Left renal cortex interstitium (tissue), 4 donors: ENCODE results near the gene ANKRD45. TPM values are rescaled to one million over a fixed set of nuclear protein-coding genes. Genes with fewer than 3 reads are reported as not detected.
"Not testable (repeated sequence)": the region's sequence is repeated elsewhere in the genome, so short reads cannot be mapped to it uniquely, and the experiment has no call there.

Experiments
- DNase-seq, 4 donors: peaks; one replicate each; pipeline ENCODE4 v3.0.0-alpha.2; 2013; ENCODE audit warnings: low read depth in 4 of 4, low spot score in 2 of 4, missing footprints in 1 of 4
- polyA plus RNA-seq, 4 donors: library from polyadenylated mRNA; unstranded; fragments of 120-200 nt; gene quantifications; one replicate each; pipeline ENCODE4 v1.2.1, GENCODE V29; 2013; ENCODE audit not compliant: insufficient read length in 4 of 4

ANKRD45 gene
- polyA plus RNA-seq, 4 donors: 4.8 to 5.6 (median 5.3) TPM

DNA sequence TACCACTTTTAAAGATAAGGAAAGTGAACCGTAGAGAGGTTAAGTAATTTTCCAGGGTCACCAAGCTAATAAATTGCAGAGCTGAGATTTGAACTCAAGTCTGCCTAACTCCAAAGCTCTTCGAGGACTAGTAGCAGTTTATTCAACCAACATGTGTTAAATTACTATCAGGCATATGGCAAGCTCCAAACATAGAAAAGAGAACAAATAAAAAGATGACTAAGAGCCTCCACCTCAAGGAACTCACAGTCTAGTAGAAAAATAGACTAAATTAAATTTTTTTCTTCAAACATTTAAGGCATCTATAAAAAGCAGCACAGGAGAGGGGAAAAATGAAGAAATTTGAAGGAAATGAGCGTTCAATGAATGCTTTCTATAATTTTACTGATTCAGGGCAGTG lies 89.0 kb downstream of the ANKRD45 start:
- DNase-seq: no peak

DNA sequence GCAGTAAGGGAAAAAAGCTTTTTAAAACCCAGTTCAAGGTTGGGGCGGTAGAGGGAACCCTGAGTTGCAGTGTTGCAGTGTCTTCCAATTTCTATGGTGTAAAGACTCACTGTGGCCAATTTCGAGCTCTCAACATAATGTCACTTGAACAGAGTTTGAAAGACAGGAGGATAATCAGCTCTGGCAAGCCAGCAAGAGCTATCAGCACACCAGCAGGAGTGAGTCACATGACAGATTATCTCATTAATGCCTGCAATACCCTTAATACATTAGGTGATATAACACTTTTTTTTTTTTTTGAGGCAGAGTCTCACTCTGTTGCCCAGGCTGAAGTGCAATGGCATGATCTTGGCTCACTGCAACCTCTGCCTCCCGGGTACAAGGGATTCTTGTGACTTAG lies 89.6 kb downstream of the ANKRD45 start:
- DNase-seq: no peak

DNA sequence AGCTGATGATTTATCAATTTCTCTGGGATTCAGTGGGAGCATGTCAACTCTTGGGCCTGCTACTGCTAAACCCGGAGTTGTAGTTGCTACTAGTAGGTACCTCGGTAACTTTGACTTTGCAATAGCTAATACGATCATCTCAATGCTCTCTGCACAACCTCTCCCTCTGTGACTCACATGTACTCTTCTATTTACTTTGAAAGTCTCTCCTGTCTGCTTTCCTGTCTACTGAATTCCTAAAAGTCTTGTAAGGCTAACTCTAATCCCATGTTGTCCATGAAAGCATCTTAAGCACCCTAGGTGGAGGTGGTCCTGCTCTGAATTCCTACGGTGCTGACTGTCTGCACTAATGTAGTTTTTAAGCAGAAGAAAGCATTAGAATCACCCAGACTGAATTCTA lies 96.1 kb downstream of the ANKRD45 start:
- no peak for DNase-seq

DNA sequence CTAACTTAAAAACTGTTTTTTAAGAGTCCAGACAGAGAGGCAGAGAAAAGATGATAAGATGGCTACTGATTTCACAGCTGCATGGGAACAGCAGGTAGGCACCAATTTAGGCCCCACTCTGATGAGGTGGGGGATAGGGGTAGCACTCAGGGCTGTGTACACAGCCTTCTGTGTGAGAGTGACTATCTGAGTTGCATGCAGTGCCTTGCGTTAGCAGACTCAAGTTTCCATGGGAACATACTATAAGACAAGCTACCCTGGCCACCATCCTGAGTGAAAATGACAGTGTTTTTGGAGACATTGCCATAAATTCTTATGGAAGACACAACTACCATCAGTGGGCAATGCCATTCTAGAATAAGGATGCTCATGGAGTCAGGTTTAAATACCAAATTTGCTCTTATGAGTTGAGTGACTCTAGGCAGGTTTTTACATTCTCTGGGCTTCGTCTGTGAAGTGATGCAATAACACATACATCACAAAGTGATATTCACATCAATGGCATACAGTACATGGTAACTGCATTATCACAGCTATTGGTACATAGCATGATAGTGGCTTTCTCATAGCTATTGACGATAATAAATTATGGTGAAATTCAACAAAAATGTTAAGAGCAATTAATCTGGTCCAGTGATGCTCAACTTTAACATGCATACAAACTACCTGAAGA lies 97.3 kb downstream of the ANKRD45 start:
- no peak for DNase-seq

DNA sequence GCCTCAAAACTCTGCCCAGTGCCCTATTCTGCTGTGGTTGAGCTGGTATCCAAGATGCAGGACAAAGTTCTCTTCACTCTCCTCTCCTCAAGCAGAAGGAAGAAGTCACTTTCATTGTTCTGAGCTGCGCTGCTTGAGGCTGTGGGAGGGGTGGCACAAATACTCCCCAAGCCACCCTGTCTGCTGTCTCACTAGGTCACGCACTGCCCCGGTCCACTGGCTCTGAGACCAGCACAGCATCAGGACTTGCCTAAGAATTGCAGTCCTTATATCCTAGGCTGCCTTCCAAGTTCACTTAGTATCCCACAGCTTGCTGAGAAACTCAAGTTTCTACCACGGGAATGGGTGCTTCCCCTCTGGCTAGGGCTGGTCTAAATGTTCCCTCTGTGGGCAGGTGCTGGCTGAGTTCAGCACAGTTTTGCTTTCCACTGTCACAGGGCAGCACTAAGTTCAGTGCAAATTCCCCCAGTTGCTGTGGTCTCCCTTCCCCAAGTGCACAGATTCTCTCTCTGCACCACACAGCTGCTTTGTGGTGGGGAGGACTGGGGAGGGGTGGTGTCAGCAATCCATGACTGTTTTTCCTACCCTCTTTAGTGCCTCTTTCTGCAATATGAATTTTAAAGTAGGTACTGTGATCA lies 99.2 kb downstream of the ANKRD45 start:
- no peak for DNase-seq

DNA sequence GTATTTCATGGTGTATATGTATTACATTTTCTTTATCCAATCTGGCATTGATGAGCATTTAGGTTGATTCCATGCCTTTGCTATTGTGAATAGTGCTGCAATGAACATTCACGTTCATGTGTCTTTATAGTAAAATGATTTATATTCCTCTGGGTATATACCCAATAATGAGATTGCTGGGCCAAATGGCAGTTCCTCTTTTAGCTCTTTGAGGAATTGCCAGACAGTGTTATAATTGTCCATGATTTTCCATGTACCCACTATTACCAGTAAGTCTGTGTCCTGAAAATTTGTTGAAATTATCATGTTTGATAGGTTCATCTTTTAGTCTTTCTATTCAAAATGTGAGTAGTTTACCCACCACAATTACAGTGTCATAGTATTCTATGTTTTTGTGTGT lies 101.2 kb downstream of the ANKRD45 start:
- no peak for DNase-seq

DNA sequence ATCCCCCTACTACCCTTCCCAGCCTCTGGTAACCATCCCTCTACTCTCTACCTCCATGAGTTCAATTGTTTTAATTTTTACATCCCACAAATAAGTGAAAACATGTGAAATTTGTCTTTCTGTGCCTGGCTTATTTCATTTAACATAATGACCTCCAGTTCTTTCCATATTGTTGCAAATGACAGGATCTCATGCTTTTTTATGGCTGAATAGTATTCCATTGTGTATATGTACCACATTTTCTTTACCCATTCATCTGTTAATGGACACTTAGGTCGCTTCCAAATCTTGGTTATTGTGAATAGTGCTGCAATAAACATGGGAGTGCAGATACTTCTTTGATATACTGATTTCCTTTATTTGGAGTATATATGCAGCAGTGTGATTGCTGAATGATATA lies 105.8 kb downstream of the ANKRD45 start:
- not testable (repeated sequence) for DNase-seq

DNA sequence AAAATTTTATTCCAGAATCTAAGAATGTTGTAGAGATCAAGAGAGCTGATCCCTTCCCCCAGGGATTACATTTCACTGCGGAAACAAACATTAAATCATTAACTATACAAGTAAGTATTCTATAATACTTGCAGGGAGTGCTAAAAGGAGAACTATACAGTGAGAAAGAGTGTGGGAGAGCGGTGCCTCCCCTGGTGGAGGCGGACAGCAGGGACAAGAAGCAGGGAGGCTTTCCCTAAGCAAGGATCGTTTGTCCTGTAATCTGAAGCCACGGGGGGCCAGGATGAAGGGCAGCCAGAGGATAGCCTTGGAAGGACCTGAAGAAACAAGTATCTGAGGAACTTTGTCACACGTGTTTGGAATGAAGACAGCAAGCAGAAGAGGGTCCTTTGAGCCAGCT lies 106.8 kb downstream of the ANKRD45 start:
- no peak for DNase-seq

DNA sequence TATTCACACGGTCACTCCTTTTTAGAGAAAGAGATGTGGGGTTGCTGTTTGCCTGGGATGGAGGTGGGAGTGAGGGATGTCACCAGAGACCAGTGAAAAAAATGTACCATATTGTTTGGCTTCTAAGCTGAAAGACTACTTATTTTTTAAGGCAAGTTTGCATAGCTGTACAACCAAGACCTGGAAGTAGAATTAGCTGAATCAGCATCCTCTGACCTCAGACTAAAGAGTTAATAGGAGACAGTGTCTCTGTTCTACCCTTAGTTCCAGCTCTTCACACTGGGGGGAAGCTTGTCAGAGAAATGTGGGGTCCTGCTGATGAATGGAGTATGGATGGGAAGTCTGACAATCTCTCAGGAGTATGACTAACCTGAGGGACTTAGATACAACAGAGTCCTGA lies 108.4 kb downstream of the ANKRD45 start:
- DNase-seq: no peak

DNA sequence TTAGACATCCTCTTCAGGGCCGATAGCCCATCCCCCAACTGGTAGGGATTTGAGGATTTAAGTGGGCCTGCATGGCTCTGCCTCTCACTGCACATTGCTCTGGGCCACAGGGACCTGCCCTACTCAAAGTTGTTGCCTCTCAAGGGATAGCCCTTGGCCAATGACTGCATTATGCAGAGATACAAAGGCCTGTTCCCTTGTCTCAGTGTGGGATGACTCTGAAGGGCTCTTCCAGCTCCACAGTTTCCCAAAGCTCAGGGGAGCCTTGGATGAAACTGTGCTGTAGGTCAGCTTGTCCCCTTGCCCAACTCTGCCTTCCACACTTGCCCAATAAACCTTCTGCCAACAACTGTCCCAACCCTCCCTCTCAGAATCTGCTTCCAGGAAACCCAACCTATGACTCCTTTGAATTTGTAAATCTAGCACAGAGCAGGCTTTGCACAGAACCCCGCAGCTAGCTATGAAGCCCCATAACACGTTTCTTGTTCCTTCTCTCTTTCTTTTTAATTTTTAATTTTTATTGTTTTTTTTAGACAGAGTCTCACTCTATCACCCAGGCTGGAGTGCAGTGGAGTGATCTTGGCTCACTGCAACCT lies 109.3 kb downstream of the ANKRD45 start:
- DNase-seq: no peak

Other genes starting within 250 kb of the ANKRD45 start
- 100 to 1,000 TPM; 313 to 359 (median 334) TPM for gene PRDX6, start 192.5 kb downstream of the ANKRD45 start, polyA plus RNA-seq
- under 1 TPM in 3 of 4 donors, not detected in 1; 0.18 to 0.52 (median 0.18) TPM for gene SLC9C2, start 66.8 kb downstream of the ANKRD45 start, polyA plus RNA-seq
- gene TEX50, start 34.5 kb downstream of the ANKRD45 start, polyA plus RNA-seq: not detected
- gene KLHL20, start 45.1 kb upstream of the ANKRD45 start, polyA plus RNA-seq: 10 to 100 TPM; 22.1 to 25.5 (median 24.4) TPM
- 10 to 100 TPM; 24.5 to 29.6 (median 26.3) TPM for gene DARS2, start 154.8 kb upstream of the ANKRD45 start, polyA plus RNA-seq
- 10 to 100 TPM; 10.6 to 12.2 (median 11.2) TPM for gene CENPL, start 155.0 kb upstream of the ANKRD45 start, polyA plus RNA-seq
- gene GAS5, start 198.1 kb upstream of the ANKRD45 start, polyA plus RNA-seq: 100 to 1,000 TPM; 520 to 711 (median 651) TPM
- 10 to 100 TPM in 2 of 4 donors, 1 to 10 TPM in 2; 6.1 to 13.3 (median 9.0) TPM for gene ZBTB37, start 198.5 kb upstream of the ANKRD45 start, polyA plus RNA-seq
- gene SERPINC1, start 247.5 kb upstream of the ANKRD45 start, polyA plus RNA-seq: 10 to 100 TPM in 1 of 4 donors, under 1 TPM in 3; 0.27 to 10.1 (median 0.45) TPM